Right lobe of liver (tissue), 4 donors: Measurements from ENCODE around the gene SUCLG2.

Experiments used
- POLR2A ChIP-seq: fragments of 450-650 bp; IDR thresholded peaks from one replicate; pipeline ENCODE4 v1.6.1; 2017; ENCODE audit warnings: antibody characterized with exemption, mild to moderate bottlenecking
- TF ChIP-seq, protein P1 (sequence below), 4 donors: fragments of 200-600 bp in 3 of 4; fragments of 450-650 bp in 1 of 4; IDR thresholded peaks; one replicate each; pipeline versions ENCODE4 v1.5.1 to v1.8.0; 2016 to 2022; ENCODE audit warnings: antibody characterized with exemption in 4 of 4, mild to moderate bottlenecking in 2 of 4
- donor health status: DM: no; HTN: no; CAD: no.
- donor health status: DM: no; HTN: no; CAD: no.
- donor health status: DM: no; HTN: yes; CAD: no.

DNA sequence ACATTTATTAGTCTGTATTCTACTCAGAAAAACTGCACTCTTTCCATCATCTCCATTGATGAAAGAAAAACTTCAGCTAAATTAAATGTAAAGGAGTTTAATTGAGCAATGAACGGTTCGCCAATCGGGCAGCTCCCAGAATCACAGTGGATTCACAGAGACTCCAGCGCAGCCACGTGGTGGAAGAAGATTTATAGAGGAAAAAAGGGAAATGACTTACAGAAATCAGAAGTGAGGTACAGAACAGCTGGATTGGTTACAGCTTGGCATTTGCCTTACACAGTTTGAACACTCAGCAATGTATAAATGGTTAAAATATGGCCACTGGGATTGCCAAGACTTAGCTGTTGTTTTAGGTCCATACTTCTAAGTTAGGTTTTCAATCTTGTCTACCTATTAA is 2.8 kb upstream of the SUCLG2 start:
- TF ChIP-seq, protein P1, sequence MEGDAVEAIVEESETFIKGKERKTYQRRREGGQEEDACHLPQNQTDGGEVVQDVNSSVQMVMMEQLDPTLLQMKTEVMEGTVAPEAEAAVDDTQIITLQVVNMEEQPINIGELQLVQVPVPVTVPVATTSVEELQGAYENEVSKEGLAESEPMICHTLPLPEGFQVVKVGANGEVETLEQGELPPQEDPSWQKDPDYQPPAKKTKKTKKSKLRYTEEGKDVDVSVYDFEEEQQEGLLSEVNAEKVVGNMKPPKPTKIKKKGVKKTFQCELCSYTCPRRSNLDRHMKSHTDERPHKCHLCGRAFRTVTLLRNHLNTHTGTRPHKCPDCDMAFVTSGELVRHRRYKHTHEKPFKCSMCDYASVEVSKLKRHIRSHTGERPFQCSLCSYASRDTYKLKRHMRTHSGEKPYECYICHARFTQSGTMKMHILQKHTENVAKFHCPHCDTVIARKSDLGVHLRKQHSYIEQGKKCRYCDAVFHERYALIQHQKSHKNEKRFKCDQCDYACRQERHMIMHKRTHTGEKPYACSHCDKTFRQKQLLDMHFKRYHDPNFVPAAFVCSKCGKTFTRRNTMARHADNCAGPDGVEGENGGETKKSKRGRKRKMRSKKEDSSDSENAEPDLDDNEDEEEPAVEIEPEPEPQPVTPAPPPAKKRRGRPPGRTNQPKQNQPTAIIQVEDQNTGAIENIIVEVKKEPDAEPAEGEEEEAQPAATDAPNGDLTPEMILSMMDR (IDR thresholded peaks at IDR 0.05), result no peak
- TF ChIP-seq POLR2A, result no peak
